DMS 273 (cell line): ENCODE measurements around the gene SMIM5.

Experiments used
- DNase-seq: peaks from one replicate; lab custom pipeline; 2025; ENCODE audit not compliant: unreplicated experiment; lab: John Stamatoyannopoulos, UW

SMIM5 gene

GRCh38 chr17:75639327-75639726, 6.1 kb downstream of the SMIM5 start:
- no peak for DNase-seq

DNA sequence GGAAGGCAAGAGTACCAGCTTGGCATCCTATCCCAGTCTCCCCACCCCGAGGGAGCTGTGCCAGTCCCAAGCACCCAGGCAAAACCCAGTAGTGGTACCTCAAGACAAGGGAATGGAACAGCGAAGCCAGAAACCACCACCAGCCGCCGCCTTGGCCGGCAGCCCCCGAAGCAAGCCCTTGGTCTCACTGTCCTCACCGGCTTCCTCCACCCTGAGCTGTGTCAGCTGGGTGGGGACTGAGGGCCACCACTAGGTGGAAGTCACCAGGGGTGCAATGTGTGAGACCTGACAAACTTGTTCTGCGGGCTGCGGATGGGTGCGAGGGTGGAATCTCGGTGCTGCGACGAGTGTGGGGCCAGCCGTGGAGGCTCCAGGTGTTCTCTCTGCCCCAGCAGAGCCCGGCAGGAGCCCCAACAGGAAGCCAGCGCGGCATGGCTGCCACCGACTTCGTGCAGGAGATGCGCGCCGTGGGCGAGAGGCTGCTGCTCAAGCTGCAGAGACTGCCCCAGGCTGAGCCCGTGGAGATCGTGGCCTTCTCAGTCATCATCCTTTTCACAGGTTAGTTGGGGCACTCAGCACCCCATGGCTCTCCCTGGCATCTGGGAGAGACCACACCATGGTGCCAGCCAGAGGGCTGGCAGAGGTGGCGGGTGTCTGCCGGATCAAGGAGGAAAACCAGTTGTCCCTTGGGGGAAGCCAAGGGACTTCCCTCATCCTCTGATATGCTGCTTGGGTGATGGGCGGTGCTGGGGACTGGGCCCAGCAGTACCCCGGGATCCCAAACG, 6.7 kb downstream of the SMIM5 start:
- no peak for DNase-seq

DNA sequence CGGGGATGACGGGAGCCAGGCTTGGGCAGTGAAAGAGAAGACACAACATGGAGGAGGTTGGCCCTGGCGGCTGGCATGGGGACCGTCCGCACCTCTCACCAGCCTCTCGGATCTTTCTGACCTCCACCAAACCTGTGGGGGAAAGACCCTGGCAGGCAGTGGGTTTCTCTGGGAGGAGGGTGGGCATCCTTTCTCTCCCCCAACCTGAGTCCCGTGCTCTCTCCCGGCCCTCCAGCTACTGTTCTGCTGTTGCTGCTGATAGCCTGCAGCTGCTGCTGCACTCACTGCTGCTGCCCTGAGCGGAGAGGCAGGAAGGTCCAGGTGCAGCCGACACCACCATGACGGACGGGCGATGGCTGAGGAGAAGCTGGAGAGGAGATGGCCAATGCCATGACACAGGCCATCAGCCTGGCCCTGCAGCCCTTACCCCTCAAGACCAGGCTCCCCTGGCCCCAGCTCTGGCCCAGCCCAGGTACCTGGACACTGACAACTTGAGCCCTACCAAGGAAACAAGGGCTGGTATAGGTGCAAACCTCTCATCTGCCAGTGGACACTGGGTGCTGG, 7.4 kb downstream of the SMIM5 start:
- DNase-seq, result no peak

GRCh38 chr17:75641343-75641742, 8.1 kb downstream of the SMIM5 start:
- DNase-seq, result no peak

DNA sequence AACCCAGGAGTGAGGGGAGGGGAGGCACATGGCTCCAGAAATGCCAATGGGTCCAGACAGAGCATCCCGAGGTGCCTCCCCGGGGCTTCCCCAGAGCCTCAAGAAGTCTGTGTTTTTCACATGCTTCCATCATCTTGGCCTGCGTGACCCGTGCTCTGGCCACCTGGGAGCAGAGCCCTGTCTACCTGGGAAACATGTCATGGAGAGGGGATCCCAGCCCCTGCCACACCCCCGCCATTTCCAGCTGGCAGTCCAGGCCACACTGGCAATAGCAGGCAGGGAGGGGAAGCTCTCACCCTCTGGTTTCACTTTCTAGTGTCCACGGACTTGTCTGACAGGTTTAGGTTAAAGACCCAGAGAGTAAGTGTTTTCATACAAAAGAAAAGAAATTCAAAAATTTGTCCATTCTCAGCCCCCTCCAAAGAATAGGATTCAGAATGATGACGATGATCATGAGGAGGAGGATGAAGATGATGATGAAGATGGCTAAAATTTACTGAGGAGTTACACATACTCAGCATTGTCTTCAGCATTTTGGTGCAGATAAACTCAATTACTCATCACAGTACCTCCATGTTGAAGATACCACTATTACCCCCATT, 9.0 kb downstream of the SMIM5 start:
- DNase-seq, result no peak

DNA sequence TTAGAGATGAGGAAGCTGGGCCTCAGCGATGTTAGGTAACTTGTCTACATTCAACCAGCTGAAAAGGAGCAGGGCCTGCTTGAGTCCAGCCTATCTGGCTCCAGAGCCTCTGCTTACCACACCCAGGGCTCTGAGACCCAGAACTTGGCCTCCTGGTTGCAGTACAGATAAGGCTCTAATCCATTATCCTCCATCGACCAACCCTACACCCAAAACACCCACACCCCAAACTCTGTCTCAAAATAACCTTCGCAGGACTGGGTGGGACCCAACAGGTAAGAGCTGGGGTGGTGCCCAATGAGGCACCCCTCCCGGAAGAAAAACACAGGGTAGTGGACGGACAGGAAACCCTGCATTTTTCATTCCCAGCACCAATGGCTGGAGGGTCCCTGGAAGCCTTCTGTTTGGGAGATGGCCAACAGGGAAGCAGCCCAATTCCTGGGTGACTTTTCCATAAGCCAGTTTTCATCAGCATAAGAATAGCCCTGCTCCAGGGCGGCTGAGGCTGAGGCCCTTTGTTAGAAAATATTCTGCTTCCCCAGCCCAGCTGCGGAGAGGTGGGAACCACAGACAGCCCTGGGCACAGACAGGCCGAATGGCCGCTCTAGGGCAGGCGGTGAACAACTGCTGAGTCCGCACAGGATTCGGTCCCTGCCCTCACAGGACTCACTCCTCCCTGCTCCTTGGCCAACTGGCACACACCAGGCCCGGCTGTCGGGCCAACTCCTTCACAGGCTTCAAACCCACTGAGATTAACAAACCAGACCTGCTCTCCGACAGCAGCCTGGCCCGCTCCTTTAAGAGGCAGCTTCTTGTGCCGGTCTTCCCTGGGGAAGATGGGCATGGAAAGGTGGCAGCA, 9.8 kb downstream of the SMIM5 start:
- DNase-seq, result no peak

GRCh38 chr17:75643643-75644017, 10.4 kb downstream of the SMIM5 start:
- DNase-seq, result no peak

- no peak for DNase-seq
These were observed 12.3 kb downstream of the SMIM5 start for GRCh38 chr17:75645501-75645888.

DNA sequence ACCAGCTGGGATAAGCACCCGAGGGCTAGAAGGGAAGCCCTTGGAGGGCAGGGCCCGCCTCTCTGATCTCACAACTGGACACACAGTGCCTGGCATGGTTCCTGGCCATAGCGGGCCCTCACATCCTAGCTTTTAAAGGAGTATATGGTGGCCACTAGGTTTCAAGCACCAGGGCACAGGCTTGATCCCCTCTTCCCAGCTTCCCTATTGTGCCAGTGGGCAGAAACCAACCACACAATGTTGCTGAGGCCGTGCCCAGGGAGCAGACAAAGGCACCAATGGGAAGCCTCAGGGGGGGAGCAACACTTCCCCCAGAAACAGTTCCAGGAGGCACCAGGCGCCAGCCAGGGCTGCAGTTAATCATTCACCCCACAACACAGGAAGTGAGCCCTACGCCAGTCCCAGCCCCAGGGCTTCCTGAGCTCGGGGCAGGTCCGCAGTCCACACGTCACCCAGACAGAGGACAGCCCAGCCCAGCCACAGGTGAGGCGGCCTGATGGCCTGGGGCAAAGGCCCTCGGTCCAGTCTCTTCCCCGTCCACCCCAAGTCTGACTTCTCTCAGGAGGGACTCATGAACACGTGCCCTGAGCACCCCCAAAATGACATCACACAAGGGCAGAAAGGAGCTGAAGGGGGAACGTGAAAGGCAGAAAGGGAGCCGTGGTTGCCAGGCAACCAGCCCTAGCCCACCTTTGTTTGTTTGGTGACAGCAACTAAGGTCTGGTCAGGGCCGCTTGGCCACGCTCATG, 12.8 kb downstream of the SMIM5 start:
- no peak for DNase-seq

DNA sequence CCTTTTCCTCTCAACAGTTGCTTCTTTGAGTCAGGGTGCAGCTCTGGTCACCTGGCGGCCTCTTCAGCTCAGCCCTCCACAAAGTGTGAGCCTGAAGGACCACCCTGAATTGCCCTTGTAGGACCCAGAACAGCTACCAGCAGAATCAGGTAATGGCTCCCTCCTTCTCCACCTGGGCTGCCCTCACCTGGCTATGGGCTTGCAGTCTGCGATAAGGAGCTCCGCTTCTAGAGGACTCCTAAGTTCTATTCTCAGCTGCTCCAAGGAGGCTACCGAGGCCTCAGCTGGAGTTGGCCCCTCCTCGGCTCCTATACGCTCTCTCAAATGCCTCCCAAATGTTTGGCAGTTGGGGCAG, 13.4 kb downstream of the SMIM5 start:
- no peak for DNase-seq

GRCh38 chr17:75647061-75647460, 13.8 kb downstream of the SMIM5 start:
- DNase-seq, result no peak

DNA sequence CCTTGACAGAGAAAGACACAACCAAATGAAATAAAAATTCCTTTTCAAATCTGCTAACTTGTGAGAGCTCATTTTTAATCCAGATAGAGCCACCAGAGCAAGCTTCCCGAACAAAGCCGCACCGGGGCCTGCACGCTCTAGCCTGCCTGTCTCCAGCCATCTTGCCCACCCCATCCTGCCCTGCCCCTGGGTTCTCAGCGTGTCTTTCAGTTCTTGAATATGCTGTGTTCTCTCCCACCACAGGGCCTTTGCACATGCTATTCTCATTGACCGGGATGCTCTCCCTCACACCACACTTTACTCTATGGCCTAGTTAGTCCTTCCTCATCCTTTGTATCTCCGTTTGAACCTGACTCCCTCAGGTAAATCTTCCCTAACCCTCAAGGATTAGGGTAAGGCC, 14.7 kb downstream of the SMIM5 start:
- DNase-seq, result no peak

DNA sequence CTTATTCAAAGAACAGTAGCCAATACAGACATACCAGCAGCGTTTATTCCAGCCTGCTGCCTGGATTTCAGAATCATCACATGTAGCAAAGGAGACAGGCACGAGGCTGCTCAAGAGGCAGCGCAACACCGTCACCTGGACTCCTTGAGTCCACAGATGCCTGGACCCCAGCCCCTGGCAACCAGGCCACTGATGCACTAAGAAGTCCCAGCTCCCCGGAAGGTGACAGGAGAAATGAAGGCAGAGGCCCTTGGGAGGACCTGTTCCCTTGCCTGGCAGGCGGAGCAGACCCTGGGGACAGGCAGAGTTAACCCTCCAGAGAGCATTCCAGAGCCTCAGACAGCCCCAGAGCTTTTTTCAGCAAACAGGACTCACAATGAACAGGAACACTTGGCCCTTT, 16.5 kb downstream of the SMIM5 start:
- DNase-seq, result no peak

DNA sequence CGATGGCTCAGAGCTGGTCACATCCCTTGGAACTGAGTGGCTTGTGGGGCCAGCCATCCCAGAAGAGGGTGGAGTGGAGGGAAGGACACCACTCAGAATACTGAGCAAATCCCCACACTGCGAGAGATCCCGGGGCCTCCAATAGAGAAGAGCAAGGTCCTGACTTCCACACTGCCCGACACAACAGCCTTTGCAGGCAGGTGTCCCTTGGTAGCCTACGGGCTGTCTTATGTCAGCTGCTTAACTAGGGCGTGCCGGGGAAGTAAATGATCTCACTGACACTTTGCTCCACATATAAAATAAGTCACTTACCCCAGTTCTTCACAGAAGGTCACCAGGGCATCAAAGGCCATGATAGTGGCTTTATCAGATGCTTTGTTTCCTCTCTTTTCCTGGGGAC, 17.6 kb downstream of the SMIM5 start:
- no peak for DNase-seq

- DNase-seq, result no peak
These were observed 19.1 kb downstream of the SMIM5 start for GRCh38 chr17:75652341-75652740.

DNA sequence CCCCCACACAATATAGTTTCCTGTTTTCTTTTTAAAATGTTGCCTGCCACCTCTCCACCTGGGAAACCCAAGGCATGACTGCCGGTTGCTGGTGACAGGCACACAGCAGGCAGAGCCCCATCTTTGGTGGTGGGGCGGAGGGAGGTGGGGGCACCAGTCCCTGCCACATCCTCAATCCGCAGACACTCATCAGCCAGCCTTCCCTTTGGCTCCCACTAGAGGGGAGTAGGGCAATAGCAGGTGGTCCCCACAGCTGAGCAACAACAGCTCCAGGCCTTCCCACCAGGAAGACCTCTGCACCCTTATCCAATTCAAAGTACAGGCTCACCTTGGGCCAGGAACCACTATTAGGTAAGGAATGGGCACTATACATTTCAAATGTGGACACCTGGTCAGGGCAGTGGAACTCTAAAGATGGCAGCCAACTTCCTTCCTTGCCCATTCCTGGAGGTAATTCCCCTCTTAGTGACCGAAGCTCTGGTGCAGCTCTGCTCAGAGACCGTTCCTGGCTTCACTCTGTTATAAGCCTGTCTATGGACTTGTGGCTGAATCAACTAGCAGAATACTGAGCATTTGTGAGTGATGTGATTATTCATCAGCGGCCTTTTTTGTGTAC, 19.8 kb downstream of the SMIM5 start:
- DNase-seq, result peak; percentile 75

DNA sequence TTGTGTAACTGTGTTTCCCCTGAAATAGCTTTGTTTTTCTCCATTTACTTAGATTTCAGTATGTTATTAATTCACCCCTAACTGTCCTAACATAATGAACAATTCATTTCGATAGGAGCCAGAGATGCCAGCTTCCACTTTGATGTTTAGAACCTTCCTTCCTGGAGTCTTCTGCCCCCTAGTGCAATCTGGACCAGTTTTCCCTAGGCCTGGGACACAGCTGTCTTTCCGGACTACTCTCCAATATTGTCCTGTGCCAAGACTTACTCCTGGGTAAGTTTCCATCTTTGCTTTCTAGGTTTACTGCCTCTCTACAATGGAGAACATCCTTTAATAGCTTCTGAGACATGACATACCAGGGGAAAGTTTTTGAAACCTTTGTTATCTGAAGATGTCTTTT, 20.9 kb downstream of the SMIM5 start:
- DNase-seq, result peak; percentile 49

DNA sequence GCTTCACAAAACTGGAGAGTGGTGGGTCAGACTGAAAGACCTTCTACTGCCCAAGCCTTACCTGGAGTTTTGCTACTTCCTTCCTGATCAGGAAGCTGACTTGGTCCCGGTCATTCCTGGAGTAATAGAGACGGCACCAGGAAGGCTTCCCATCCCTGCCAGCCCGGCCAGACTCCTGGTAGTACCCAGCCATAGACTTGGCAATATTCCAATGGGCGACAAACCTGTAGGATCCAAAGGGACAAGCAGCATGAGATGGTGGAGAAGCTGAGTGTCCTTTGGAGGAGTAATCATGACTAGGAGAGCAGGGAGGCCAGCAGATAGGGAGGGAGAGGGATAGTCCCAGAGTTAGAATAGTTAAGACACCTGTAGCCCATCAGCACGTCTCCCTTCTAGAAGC, 25.0 kb downstream of the SMIM5 start:
- DNase-seq, result no peak

DNA sequence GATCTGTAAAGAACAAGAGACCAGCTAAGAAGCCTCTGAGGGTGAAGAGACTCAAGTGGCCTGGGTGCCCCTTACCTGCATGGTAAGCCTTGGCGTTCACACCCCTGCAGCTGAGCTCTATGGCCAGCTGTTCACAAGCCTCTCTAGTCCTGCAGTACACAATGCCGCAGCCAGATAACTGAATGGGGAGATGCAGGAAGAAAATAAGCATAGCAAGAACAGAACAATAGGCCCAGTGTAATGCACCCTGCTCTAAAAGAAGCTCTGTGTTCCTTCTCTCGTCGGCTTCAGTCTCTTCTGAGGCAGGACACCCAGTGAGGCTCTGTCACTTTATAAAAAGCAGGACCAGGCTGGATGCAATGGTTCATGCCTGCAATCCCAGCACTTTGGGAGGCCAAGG, 28.3 kb downstream of the SMIM5 start:
- DNase-seq, result no peak

GRCh38 chr17:75662511-75662910, 29.3 kb downstream of the SMIM5 start:
- no peak for DNase-seq

- DNase-seq, result no peak
These were observed 30.9 kb downstream of the SMIM5 start for GRCh38 chr17:75664099-75664549.
